Measurements from ENCODE around the gene COL27A1. TPM values are rescaled to one million over a fixed set of nuclear protein-coding genes. Genes with fewer than 3 reads are reported as not detected.

COL27A1 gene
- total RNA-seq, 1 donor from 2014 or later = 6.4 TPM

GRCh38 chr9:114250648-114251047 lies 95.3 kb downstream of the COL27A1 start:
- H3K27ac ChIP-seq (replicated peaks) = peak overlapping the region; percentile 88
- intact Hi-C loops (cut with micrococcal nuclease) = no loop called here
- TF ChIP-seq, protein P1, sequence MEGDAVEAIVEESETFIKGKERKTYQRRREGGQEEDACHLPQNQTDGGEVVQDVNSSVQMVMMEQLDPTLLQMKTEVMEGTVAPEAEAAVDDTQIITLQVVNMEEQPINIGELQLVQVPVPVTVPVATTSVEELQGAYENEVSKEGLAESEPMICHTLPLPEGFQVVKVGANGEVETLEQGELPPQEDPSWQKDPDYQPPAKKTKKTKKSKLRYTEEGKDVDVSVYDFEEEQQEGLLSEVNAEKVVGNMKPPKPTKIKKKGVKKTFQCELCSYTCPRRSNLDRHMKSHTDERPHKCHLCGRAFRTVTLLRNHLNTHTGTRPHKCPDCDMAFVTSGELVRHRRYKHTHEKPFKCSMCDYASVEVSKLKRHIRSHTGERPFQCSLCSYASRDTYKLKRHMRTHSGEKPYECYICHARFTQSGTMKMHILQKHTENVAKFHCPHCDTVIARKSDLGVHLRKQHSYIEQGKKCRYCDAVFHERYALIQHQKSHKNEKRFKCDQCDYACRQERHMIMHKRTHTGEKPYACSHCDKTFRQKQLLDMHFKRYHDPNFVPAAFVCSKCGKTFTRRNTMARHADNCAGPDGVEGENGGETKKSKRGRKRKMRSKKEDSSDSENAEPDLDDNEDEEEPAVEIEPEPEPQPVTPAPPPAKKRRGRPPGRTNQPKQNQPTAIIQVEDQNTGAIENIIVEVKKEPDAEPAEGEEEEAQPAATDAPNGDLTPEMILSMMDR (IDR thresholded peaks at IDR 0.05; ENCODE audit: borderline replicate concordance) = no peak
- H3K4me1 ChIP-seq = peaks cover 40% of the 10 kb centered on the region
- DNase-seq = no peak
- peak overlapping the region; percentile 35 for H3K4me3 ChIP-seq
- no peaks in the 10 kb centered on the region for H3K9me3 ChIP-seq (replicated peaks)
- H3K27me3 ChIP-seq (ENCODE audit: low read depth) = no peaks in the 10 kb centered on the region
- no peaks in the 10 kb centered on the region for H3K36me3 ChIP-seq

DNA sequence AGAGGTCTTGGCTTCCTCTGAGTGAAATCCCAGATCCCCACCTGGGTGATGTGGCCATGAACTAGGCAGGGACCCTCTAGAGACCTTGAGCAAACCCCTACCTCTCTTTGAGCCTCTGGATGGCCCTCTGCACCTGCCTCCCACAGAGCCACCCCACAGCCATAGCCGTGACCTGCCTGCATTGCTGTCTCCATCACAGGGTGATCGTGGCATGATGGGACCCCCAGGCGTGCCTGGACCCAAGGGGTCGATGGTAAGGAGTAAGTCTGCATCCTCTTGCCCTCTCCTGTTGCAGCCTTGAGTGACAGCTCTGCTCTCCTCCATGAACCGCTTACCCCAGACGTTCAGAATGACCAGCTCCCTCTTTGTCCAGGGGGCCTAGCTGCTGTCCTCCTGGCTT lies 97.1 kb downstream of the COL27A1 start:
- DNase-seq = no peak
- Histone ChIP-seq H3K4me3 (no peak overlapping the region), H3K27ac (replicated peaks) (no peak overlapping the region), H3K36me3 (no peaks in the 10 kb centered on the region), H3K9me3 (replicated peaks) (no peaks in the 10 kb centered on the region), H3K4me1 (peaks cover 31% of the 10 kb centered on the region), H3K27me3 (ENCODE audit: low read depth) (no peaks in the 10 kb centered on the region)
- TF ChIP-seq, protein P1 (IDR thresholded peaks at IDR 0.05; ENCODE audit: borderline replicate concordance) = no peak
- intact Hi-C loops (cut with micrococcal nuclease) = no loop called here

GRCh38 chr9:114256827-114257328 lies 101.5 kb downstream of the COL27A1 start:
- Histone ChIP-seq H3K9me3 (replicated peaks) (no peaks in the 10 kb centered on the region), H3K4me3 (no peak overlapping the region), H3K4me1 (peaks cover 8% of the 10 kb centered on the region), H3K36me3 (no peaks in the 10 kb centered on the region), H3K27ac (replicated peaks) (no peak overlapping the region), H3K27me3 (ENCODE audit: low read depth) (no peaks in the 10 kb centered on the region)
- intact Hi-C loops (cut with micrococcal nuclease) = no loop called here
- TF ChIP-seq, protein P1 (IDR thresholded peaks at IDR 0.05; ENCODE audit: borderline replicate concordance) = no peak
- no peak for DNase-seq

GRCh38 chr9:114258218-114258617 lies 102.9 kb downstream of the COL27A1 start:
- Histone ChIP-seq H3K36me3 (no peaks in the 10 kb centered on the region), H3K27me3 (ENCODE audit: low read depth) (no peaks in the 10 kb centered on the region), H3K9me3 (replicated peaks) (no peaks in the 10 kb centered on the region), H3K27ac (replicated peaks) (no peak overlapping the region), H3K4me1 (peaks cover 8% of the 10 kb centered on the region), H3K4me3 (no peak overlapping the region)
- intact Hi-C loops (cut with micrococcal nuclease) = no loop called here
- TF ChIP-seq, protein P1 (IDR thresholded peaks at IDR 0.05; ENCODE audit: borderline replicate concordance) = no peak
- no peak for DNase-seq

GRCh38 chr9:114258866-114259797 lies 103.8 kb downstream of the COL27A1 start:
- Histone ChIP-seq H3K4me1 (peaks cover 8% of the 10 kb centered on the region), H3K9me3 (replicated peaks) (no peaks in the 10 kb centered on the region), H3K27ac (replicated peaks) (no peak overlapping the region), H3K27me3 (ENCODE audit: low read depth) (no peaks in the 10 kb centered on the region), H3K36me3 (no peaks in the 10 kb centered on the region), H3K4me3 (no peak overlapping the region)
- intact Hi-C loops (cut with micrococcal nuclease) = no loop called here
- TF ChIP-seq, protein P1 (IDR thresholded peaks at IDR 0.05; ENCODE audit: borderline replicate concordance) = no peak
- no peak for DNase-seq
